Measurements from ENCODE around the gene TAX1BP1. TPM values are rescaled to one million over a fixed set of nuclear protein-coding genes. Genes with fewer than 3 reads are reported as not detected.
A peak's percentile ranks its signal among the peaks of the same experiment; 100 is the strongest.

Gene TAX1BP1
- total and polyA plus RNA-seq, 2 of the 13 experiments (the other 11 are each of a cell fraction or from before 2014, with no cell fraction given), result 95.2 to 98.9 TPM

- Histone ChIP-seq H3K9me3 (ENCODE audit: low read length) (no peaks in the 10 kb centered on the region), H3K4me3 (replicated peaks in 1 of 3; ENCODE audit: insufficient read depth in 1 of 3, low read depth in 2 of 3, low read length in 3 of 3) (no peak overlapping the region), H2AFZ (ENCODE audit: low read length) (no peak overlapping the region), H3K79me2 (ENCODE audit: insufficient read depth, low read length) (no peaks in the 10 kb centered on the region), H3K27me3 (ENCODE audit: control insufficient read depth in 1 of 2, insufficient read depth in 2 of 2, low read length in 2 of 2) (no peaks in the 10 kb centered on the region), H3K9ac (ENCODE audit: insufficient read depth, low read depth, low read length) (no peak overlapping the region), H3K4me2 (ENCODE audit: low read depth, low read length) (no peak overlapping the region), H3K4me1 (ENCODE audit: insufficient read depth, low read length) (no peaks in the 10 kb centered on the region), H3K36me3 (replicated peaks in 1 of 2; ENCODE audit: control insufficient read depth in 1 of 2, insufficient read depth in 2 of 2, low read length in 2 of 2) (peaks cover 4 to 30% of the 10 kb centered on the region in 2 experiments; a peak in 4 of 5 replicates), H4K20me1 (ENCODE audit: insufficient read depth, low read length) (no peaks in the 10 kb centered on the region), H3K27ac (ENCODE audit: extremely low read length, insufficient read depth, low read length) (no peak overlapping the region)
- BruUV-seq (replicated peaks), result no TSS peak
- in situ Hi-C loops (cut with HindIII; ENCODE audit: extremely low pct_ligation_motif_present, low pct_unique_long_range_greater_than_20kb), result no loop called here
- WGBS (ENCODE audit: low lambda C conversion rate), result 100% methylated on average over 1 of the region's 1 CpG
- POLR2A ChIA-PET, result no interaction called here
- intact Hi-C loops (cut with micrococcal nuclease; ENCODE audit: unreplicated experiment), result no loop called here
- TF ChIP-seq EED (CRISPR knock-in tag; IDR thresholded peaks at IDR 0.05) (no peak), MAFF (IDR thresholded peaks at IDR 0.05; ENCODE audit: low read depth, low read length) (peak; percentile 88), RFXAP (CRISPR knock-in tag; IDR thresholded peaks at IDR 0.05; ENCODE audit: borderline replicate concordance) (no peak), MAFK (conservative IDR thresholded peaks at IDR 0.05 in 1 of 2, IDR thresholded peaks at IDR 0.05 in 1 of 2; ENCODE audit: low read length in 2 of 2) (peak; percentile 85 to 91), MXD4 (CRISPR knock-in tag; IDR thresholded peaks at IDR 0.05) (no peak), ZNF335 (CRISPR knock-in tag; IDR thresholded peaks at IDR 0.05) (no peak)
- FAIRE-seq (no peak), DNase-seq (ENCODE audit: low spot score) (no peak), ATAC-seq (no peak)
- CTCF ChIA-PET (ENCODE audit: low intra/inter-chr PET ratio, low total read pairs), result no interaction called here
These were observed 56.0 kb downstream of the TAX1BP1 start for GRCh38 chr7:27795977-27796376.

GRCh38 chr7:27799212-27799611 lies 59.2 kb downstream of the TAX1BP1 start:
- no peak for DNase-seq (ENCODE audit: low spot score)
- H3K27me3 ChIP-seq (ENCODE audit: control insufficient read depth in 1 of 2, insufficient read depth in 2 of 2, low read length in 2 of 2), result no peaks in the 10 kb centered on the region
- H3K4me1 ChIP-seq (ENCODE audit: insufficient read depth, low read length), result peaks cover 17% of the 10 kb centered on the region
- in situ Hi-C loops (cut with HindIII; ENCODE audit: extremely low pct_ligation_motif_present, low pct_unique_long_range_greater_than_20kb), result no loop called here
- CTCF ChIA-PET (ENCODE audit: low intra/inter-chr PET ratio, low total read pairs), result no interaction called here
- H3K4me3 ChIP-seq (replicated peaks in 1 of 3; ENCODE audit: insufficient read depth in 1 of 3, low read depth in 2 of 3, low read length in 3 of 3), result no peak overlapping the region
- WGBS (ENCODE audit: low lambda C conversion rate), result 94% methylated on average over 2 of the region's 2 CpGs
- H2AFZ ChIP-seq (ENCODE audit: low read length), result no peak overlapping the region
- H3K9me3 ChIP-seq (ENCODE audit: low read length), result no peaks in the 10 kb centered on the region
- no peak overlapping the region for H3K27ac ChIP-seq (ENCODE audit: extremely low read length, insufficient read depth, low read length)
- H3K36me3 ChIP-seq (replicated peaks in 1 of 2; ENCODE audit: control insufficient read depth in 1 of 2, insufficient read depth in 2 of 2, low read length in 2 of 2), result peaks cover 3 to 15% of the 10 kb centered on the region in 2 experiments; a peak in 4 of 5 replicates
- BruUV-seq (replicated peaks), result no TSS peak
- ATAC-seq, result no peak
- H3K4me2 ChIP-seq (ENCODE audit: low read depth, low read length), result no peak overlapping the region
- intact Hi-C loops (cut with micrococcal nuclease; ENCODE audit: unreplicated experiment), result no loop called here
- H3K79me2 ChIP-seq (ENCODE audit: insufficient read depth, low read length), result no peaks in the 10 kb centered on the region
- POLR2A ChIA-PET, result interaction anchor here (0.7 kb wide), 1 partner anchor 136 kb away, joined by 3 read pairs; the partner anchor contains the start of gene HIBADH
- no peak for FAIRE-seq
- no peak overlapping the region for H3K9ac ChIP-seq (ENCODE audit: insufficient read depth, low read depth, low read length)
- no peaks in the 10 kb centered on the region for H4K20me1 ChIP-seq (ENCODE audit: insufficient read depth, low read length)
- TF ChIP-seq SPEN (CRISPR knock-in tag; IDR thresholded peaks at IDR 0.05; ENCODE audit: low read depth) (no peak), ZNF207 (IDR thresholded peaks at IDR 0.05; ENCODE audit: borderline replicate concordance) (no peak), SALL2 (CRISPR knock-in tag; IDR thresholded peaks at IDR 0.05) (no peak), MAFF (IDR thresholded peaks at IDR 0.05; ENCODE audit: low read depth, low read length) (peak; percentile 37; the same call in 1 of the 2 replicates), RXRB (CRISPR knock-in tag; IDR thresholded peaks at IDR 0.05; ENCODE audit: borderline replicate concordance) (no peak), SMARCC2 (IDR thresholded peaks at IDR 0.05) (no peak), BCL3 (CRISPR knock-in tag; IDR thresholded peaks at IDR 0.05) (no peak), MLLT10 (CRISPR knock-in tag; IDR thresholded peaks at IDR 0.05) (no peak), NRL (CRISPR knock-in tag; IDR thresholded peaks at IDR 0.05; ENCODE audit: borderline replicate concordance) (no peak), MED8 (CRISPR knock-in tag; IDR thresholded peaks at IDR 0.05; ENCODE audit: insufficient replicate concordance) (no peak), XRCC5 (optimal IDR thresholded peaks at IDR 0.05; ENCODE audit: low read length) (no peak), ZNF543 (CRISPR knock-in tag; IDR thresholded peaks at IDR 0.05) (no peak)
- TF ChIP-seq, protein P1, sequence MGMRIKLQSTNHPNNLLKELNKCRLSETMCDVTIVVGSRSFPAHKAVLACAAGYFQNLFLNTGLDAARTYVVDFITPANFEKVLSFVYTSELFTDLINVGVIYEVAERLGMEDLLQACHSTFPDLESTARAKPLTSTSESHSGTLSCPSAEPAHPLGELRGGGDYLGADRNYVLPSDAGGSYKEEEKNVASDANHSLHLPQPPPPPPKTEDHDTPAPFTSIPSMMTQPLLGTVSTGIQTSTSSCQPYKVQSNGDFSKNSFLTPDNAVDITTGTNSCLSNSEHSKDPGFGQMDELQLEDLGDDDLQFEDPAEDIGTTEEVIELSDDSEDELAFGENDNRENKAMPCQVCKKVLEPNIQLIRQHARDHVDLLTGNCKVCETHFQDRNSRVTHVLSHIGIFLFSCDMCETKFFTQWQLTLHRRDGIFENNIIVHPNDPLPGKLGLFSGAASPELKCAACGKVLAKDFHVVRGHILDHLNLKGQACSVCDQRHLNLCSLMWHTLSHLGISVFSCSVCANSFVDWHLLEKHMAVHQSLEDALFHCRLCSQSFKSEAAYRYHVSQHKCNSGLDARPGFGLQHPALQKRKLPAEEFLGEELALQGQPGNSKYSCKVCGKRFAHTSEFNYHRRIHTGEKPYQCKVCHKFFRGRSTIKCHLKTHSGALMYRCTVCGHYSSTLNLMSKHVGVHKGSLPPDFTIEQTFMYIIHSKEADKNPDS (CRISPR knock-in tag; IDR thresholded peaks at IDR 0.05), result no peak
